CD4-positive, alpha-beta T cell treated with Interleukin-6 at 100 ng/mL for 8 hours (primary cell): ENCODE results near the gene NMT1.
"Not testable (repeated sequence)": the region's sequence is repeated elsewhere in the genome, so short reads cannot be mapped to it uniquely, and the experiment has no call there.

Experiments
- DNase-seq: peaks from one replicate; pipeline ENCODE4 v3.0.0-alpha.2; 2020; ENCODE audit warnings: mixed read lengths, low spot score

NMT1 gene

GRCh38 chr17:45120558-45120957 lies 59.4 kb downstream of the NMT1 start:
- DNase-seq, result no peak

GRCh38 chr17:45121055-45121454 lies 59.9 kb downstream of the NMT1 start:
- DNase-seq, result no peak

GRCh38 chr17:45123076-45123770 lies 62.1 kb downstream of the NMT1 start:
- no peak for DNase-seq

GRCh38 chr17:45123930-45124796 lies 63.0 kb downstream of the NMT1 start:
- DNase-seq, result peak; percentile 40

DNA sequence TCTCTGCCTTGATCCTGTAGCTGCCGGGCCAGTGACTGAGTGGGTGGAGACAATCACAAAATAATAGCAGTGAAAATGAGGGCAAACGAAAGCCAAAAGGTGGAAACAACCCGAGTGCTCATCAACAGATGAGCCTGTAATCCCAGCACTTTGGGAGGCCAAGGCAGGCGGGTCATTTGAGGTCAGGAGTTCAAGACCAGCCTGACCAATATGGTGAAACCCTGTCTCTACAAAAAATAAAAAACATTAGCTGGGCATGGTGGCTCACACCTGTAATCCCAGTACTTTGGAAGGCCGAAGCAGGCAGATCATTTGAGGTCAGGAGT lies 63.6 kb downstream of the NMT1 start:
- DNase-seq, result not testable (repeated sequence)

DNA sequence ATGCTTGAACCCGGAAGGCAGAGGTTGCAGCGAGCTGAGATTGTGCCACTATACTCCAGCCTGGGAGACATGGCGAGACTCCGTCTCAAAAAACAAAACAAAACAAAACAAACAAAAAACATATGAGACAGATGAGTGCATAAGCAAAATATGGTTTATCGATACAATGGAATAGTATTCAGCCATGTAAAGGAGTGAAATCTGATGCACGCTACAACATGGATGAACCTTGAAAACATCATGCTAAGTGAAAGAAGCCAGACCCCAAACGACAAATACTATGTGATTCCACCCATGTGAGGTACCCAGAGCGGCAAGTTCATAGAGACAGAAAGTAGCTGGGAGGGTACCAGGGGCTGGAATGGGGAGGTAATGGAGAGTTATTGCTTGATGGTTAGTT lies 64.4 kb downstream of the NMT1 start:
- DNase-seq, result no peak

DNA sequence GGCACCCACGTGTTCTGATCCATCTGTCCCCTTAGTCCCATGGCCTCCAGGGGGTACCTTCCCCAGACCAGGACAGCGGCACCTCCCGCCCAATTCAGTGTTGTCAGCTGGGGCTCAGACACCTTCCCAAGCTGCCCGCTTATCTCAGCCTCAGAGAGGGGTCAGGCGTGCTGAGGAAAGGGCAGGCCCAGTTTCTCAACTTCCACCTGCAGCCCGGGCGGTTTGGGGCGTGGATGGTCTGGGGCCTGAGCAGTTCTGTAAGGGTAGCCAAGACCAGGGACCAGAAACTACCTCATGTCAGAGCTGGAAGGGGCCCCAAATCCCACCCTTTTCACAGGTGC lies 66.1 kb downstream of the NMT1 start:
- DNase-seq, result no peak

GRCh38 chr17:45127548-45128300 lies 66.6 kb downstream of the NMT1 start:
- DNase-seq, result no peak

DNA sequence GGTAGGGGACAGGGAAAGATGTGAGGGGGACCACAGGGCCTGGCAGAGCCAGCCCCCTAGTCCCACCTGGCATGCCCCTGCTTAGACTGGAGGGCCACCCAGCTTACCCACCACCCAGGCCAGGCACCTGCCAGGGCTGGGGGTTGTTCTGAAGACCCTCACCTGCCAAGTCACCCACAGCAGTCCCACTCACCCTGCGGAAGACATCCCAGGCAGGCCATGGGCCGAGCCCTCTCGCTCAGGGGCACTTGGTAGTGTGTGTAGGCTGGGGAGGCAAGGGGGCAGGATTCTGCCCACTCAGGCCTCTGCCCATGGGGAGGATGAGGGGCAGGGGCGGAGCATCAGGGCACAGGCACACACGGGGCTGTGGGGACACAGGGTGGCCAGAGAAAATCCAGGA lies 67.2 kb downstream of the NMT1 start:
- DNase-seq, result no peak

DNA sequence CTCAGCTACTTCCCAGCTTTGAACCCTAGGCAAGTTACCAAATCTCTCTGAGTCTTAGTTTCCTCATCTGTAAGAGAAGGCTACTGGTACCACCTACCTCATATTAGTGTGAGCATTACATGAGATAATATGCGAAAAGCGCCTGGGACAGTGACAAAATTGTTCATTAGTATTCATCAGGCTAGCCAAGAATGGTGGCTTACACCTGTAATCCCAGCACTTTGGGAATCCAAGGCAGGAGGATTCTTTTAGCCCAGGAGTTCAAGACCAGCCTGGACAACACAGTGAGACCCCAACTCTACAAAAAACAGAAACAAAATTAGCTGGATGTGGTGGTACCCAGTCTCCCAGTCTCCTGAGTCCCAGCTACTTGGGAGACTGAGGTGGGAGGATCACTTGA lies 67.9 kb downstream of the NMT1 start:
- DNase-seq, result no peak

DNA sequence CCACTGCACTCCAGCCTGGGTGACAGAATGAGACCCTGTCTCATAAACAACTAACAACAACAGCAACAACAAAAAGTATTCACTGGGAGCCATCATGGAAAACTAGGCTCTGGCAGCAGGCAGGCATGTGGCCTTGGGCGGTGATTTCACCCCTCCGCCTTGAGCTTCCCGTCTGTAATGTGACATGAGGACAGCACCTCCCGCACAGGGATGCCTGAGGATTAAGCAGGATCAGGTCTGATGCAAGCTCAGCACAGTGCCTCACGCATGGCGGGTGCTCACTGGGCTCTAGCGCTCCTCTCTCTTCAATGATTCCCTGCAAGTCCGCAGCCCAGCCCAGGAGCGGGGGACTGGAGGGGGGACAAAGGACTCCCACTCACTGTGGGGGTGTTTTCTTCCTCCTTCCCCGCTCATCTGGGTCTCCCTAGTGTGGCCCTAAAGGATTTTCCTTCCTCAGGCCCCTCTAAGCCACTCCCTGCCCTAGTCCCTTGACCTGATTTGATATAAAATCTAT lies 68.4 kb downstream of the NMT1 start:
- no peak for DNase-seq

DNA sequence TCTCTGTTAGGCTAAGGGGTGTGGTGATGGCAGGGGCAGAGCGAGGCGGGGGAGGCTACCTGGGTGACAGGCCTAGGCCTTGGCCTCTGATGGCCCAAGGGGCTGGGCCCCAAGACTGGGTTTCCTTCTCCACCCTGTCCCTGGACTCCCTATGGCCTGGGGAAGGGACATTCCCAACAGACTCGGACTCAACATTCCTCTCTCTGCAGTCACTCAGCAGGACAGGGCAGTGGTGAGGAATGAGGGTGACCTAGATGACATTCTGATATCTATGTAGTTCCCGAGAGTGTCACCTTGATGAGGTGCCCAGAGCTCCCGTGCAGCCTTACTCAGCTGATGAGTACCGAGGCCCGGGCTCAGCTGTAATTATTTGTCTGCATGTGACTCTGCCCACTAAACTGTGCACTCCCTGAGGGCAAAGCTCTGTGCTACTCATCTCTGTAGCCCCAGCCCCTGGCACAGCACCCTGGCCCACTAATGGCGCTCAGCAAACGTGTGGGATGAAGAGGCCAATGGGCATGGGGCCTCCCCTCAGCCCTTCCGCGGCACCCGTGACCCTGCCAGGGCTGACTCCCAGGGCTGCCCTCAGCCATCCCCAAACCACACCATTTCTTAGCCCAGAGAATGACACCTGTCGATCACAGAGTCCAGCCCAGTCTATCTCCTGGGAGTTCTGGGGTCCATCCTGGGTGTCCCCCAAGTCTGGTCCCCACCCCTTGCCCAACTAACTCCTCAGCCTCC lies 69.0 kb downstream of the NMT1 start:
- DNase-seq, result no peak

- DNase-seq, result no peak
Observed at GRCh38 chr17:45130681-45131615, 69.8 kb downstream of the NMT1 start.

DNA sequence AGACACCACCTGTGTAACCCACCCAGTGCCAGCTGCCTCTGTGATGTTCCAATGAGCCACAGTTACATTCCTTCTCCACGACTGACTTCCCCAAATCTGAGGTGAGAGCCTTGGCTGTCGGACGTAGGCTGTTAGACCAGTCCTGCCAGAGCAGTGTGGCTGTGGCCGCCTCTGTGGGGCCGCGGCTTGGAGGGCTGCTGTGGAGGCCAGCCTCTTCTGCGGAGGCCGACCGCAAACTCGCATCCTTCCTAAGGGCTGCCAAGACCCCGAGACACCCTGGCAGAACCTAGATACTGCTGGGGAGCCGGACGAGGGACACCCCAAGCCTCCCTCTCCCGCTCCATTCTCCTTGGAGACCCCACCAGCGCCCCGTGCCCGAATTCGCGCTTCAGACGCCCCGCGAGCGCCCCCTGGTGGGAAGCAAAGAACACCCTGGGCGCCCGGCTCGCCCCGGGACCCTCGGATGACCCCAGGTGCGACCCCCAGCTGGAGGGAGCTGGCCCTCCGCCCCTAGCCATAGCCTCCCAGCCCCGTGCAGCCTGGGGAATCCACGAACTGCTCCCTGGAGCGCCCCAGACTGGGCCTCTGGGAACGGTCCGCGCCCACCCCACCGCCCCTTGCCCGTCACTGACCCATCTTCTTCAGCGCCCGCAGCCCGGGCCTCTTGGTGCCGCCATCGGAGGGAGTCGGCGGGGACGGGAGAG lies 70.7 kb downstream of the NMT1 start:
- peak; percentile 24 for DNase-seq

DNA sequence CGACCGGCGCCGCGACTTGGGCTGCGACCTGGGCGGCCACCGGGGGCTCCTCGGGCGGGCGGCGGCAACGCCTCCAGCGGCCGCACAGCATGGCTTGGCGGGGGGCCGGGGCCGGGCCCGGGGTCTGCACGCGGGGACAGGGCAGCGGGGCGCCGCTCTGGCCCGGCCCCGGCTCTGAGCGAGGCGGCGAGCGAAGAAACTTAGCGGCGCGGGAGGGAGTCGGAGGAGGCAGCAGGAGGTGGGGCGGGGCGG lies 71.1 kb downstream of the NMT1 start, which contains the start of gene PLCD3:
PLCD3 (minus strand) TSS at position 196 of the 252 bp plus-strand sequence; CDS start at position 91, 105 bp downstream.
- no peak for DNase-seq

- peak; percentile 76 for DNase-seq
Observed at GRCh38 chr17:45132572-45133463, 71.7 kb downstream of the NMT1 start.

- DNase-seq, result peak; percentile 97
Observed at GRCh38 chr17:45135192-45135977, 74.3 kb downstream of the NMT1 start, which contains the start of gene ACBD4. Gene ACBD4 (plus strand): TSS chr17:45135687. CDS start chr17:45136145, 458 bp downstream.
